Esophagus (tissue), 2 donors: ENCODE measurements around the gene DTNB. TPM values are rescaled to one million over a fixed set of nuclear protein-coding genes. Genes with fewer than 3 reads are reported as not detected.

ENCODE experiments used
- H3K27ac ChIP-seq, 2 donors: one replicate each; pipeline ENCODE4 v1.5.1; 2013; ENCODE audit warnings: low read depth in 2 of 2, mild to moderate bottlenecking in 2 of 2, inconsistent platforms in 1 of 2, low read length in 1 of 2, moderate library complexity in 1 of 2
- H3K27me3 ChIP-seq, 2 donors: one replicate each; pipeline ENCODE4 v1.6.1; 2013; ENCODE audit warnings: low read length in 2 of 2, control low read depth in 1 of 2, mild to moderate bottlenecking in 1 of 2; ENCODE audit not compliant: insufficient read depth in 2 of 2, control insufficient read depth in 1 of 2
- H3K36me3 ChIP-seq, 2 donors: one replicate each; pipeline ENCODE4 v1.6.1; 2013; ENCODE audit warnings: low read length in 1 of 2; ENCODE audit not compliant: control insufficient read depth in 2 of 2, insufficient read depth in 2 of 2
- H3K4me1 ChIP-seq, 2 donors: one replicate each; pipeline ENCODE4 v1.6.1; 2013; ENCODE audit warnings: low read length in 1 of 2; ENCODE audit not compliant: control insufficient read depth in 2 of 2, insufficient read depth in 2 of 2
- H3K4me3 ChIP-seq, 2 donors: one replicate each; pipeline ENCODE4 v1.5.1; 2013; ENCODE audit warnings: low read length in 2 of 2, mild to moderate bottlenecking in 2 of 2, low read depth in 1 of 2, moderate library complexity in 1 of 2
- H3K9me3 ChIP-seq, 2 donors: one replicate each; pipeline ENCODE4 v1.6.1; 2013; ENCODE audit warnings: mild to moderate bottlenecking in 2 of 2, low read depth in 1 of 2, low read length in 1 of 2, moderate library complexity in 1 of 2; ENCODE audit not compliant: control insufficient read depth in 2 of 2, insufficient read depth in 1 of 2
- WGBS, 2 donors: extraction: QIAGEN DNeasy Blood & Tissue Kit; methylation state at CpG; one replicate each; pipeline ENCODE4 v1.1.7; 2013; 5-methylcytosine and 5-hydroxymethylcytosine counted together
- polyA plus RNA-seq, 2 donors: library from polyadenylated mRNA; stranded (reverse); fragments of 200-250 nt; gene quantifications; one replicate each; pipeline ENCODE4 v1.2.3, GENCODE V29; 2013
- donor health status: healthy with polysubstance abuse.
- donor health status: Bipolar disorder and iron deficiency.

DTNB gene
- polyA plus RNA-seq, result 10 to 100 TPM in 1 of 2 donors, 1 to 10 TPM in 1; 7.9 to 13.9 TPM

- Histone ChIP-seq H3K9me3 (no peaks in the 10 kb centered on the region), H3K27me3 (no peaks in the 10 kb centered on the region), H3K4me1 (no peaks in the 10 kb centered on the region), H3K36me3 (no peaks in the 10 kb centered on the region), H3K4me3 (peak within 1 kb of the TSS; percentile 82 to 95), H3K27ac (peak within 1 kb of the TSS; percentile 91 to 94)
- WGBS, 2 donors, result 1% methylated on average over 48 to 111 of the region's 111 CpGs
Observed at GRCh38 chr2:25673300-25674076, at the start of gene DTNB. TSS of gene DTNB (minus strand) at chr2:25673577. CDS start at chr2:25652660, 20,917 bp downstream.

- Histone ChIP-seq H3K4me1 (peaks cover 0 to 6% of the 10 kb centered on the region in 2 donors), H3K27me3 (no peaks in the 10 kb centered on the region)
Observed at GRCh38 chr2:25722224-25722623, 48.8 kb upstream of the DTNB start.

DNA sequence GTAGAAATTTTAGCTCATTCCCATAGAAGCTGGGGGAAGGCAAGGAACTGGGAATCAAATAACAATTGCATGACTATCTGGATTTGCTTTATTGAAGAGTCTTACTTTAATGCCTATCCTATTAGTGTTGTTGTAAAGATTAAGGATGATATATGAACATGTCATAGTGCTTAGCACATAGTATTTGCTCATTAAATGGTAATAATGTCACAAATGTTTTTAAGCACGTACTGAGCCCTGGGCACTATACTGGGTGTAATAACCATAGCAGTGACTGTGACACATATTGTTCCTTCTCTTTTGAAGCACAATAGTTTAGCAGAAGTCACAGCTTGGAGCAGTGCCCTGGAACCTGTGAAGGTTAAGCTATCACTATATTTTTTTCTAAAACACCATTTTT is 47.2 kb upstream of the DTNB start:
- H3K27ac ChIP-seq, result peak overlapping the region; percentile 42 to 78
- H3K4me1 ChIP-seq, result peaks cover 0 to 6% of the 10 kb centered on the region in 2 donors
- WGBS, 2 donors, result 42 to 51% methylated on average over 1 of the region's 1 CpG
- H3K9me3 ChIP-seq, result no peaks in the 10 kb centered on the region
- H3K4me3 ChIP-seq, result no peak overlapping the region
- no peaks in the 10 kb centered on the region for H3K27me3 ChIP-seq
- H3K36me3 ChIP-seq, result no peaks in the 10 kb centered on the region

More at GRCh38 chr2:25722224-25722623, 48.8 kb upstream of the DTNB start:
- Histone ChIP-seq H3K27ac (no peak overlapping the region), H3K36me3 (no peaks in the 10 kb centered on the region), H3K9me3 (no peaks in the 10 kb centered on the region), H3K4me3 (no peak overlapping the region)
- WGBS, 2 donors, result 71 to 75% methylated on average over 3 of the region's 3 CpGs

DNA sequence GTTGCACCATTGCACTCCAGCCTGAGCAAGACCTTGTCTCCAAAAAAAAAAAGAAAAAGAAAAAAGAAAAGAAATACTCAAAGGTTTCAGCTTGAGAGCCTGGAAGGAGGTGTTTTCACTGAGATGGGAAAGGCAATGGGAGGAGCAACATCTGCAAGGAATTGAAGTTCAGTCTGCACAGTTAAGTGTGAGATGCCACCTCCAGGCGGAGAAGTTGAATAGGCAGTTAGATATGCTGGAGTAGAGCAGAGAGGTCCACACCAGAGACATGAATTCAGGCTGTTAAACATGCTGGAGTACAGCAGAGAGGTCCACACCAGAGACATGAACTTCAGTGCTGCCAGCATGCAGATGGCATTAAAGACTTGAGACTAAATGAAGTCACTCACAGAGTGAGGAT is 41.4 kb upstream of the DTNB start:
- H3K9me3 ChIP-seq, result no peaks in the 10 kb centered on the region
- 83% methylated on average over 1 of the region's 1 CpG for WGBS, 2 donors

GRCh38 chr2:25712455-25712854 is 39.1 kb upstream of the DTNB start:
- no peaks in the 10 kb centered on the region for H3K36me3 ChIP-seq
- no peaks in the 10 kb centered on the region for H3K9me3 ChIP-seq
- WGBS, 2 donors, result 77% methylated on average over 5 of the region's 5 CpGs
- no peaks in the 10 kb centered on the region for H3K4me1 ChIP-seq
- H3K27ac ChIP-seq, result no peak overlapping the region
- H3K4me3 ChIP-seq, result no peak overlapping the region
- H3K27me3 ChIP-seq, result no peaks in the 10 kb centered on the region

More for the DNA sequence above, 41.4 kb upstream of the DTNB start:
- Histone ChIP-seq H3K4me1 (peaks cover 0 to 3% of the 10 kb centered on the region in 2 donors), H3K27ac (no peak overlapping the region), H3K27me3 (no peaks in the 10 kb centered on the region), H3K4me3 (no peak overlapping the region), H3K36me3 (no peaks in the 10 kb centered on the region)

GRCh38 chr2:25711675-25712354 is 38.4 kb upstream of the DTNB start:
- peak overlapping the region in 1 of 2 donors; percentile 13 for H3K4me3 ChIP-seq
- H3K27ac ChIP-seq, result no peak overlapping the region
- no peaks in the 10 kb centered on the region for H3K27me3 ChIP-seq
- H3K36me3 ChIP-seq, result no peaks in the 10 kb centered on the region
- no peaks in the 10 kb centered on the region for H3K4me1 ChIP-seq
- no peaks in the 10 kb centered on the region for H3K9me3 ChIP-seq
- 18 to 22% methylated on average over 12 of the region's 12 CpGs for WGBS, 2 donors

DNA sequence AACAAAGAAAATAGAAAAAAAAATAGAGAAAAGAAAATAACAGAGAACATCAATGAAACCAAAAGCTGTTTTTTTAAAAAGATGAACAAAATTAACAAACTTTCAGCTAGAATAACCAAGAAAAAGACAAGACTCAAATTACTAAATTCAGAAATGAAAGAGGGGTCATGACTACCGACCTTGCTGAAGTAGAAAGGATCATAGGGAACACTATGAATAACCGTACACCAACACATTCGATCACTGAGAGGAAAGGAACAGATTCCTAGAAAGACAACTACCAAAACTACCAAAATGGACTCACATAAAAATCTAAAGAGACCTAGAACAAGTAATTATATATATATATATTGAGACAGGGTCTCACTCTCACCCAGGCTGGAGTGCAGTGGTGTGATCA is 37.4 kb upstream of the DTNB start:
- H3K27ac ChIP-seq, result no peak overlapping the region
- 85 to 94% methylated on average over 3 of the region's 3 CpGs for WGBS, 2 donors
- no peaks in the 10 kb centered on the region for H3K27me3 ChIP-seq
- H3K36me3 ChIP-seq, result no peaks in the 10 kb centered on the region
- H3K9me3 ChIP-seq, result no peaks in the 10 kb centered on the region
- H3K4me3 ChIP-seq, result no peak overlapping the region
- no peaks in the 10 kb centered on the region for H3K4me1 ChIP-seq

DNA sequence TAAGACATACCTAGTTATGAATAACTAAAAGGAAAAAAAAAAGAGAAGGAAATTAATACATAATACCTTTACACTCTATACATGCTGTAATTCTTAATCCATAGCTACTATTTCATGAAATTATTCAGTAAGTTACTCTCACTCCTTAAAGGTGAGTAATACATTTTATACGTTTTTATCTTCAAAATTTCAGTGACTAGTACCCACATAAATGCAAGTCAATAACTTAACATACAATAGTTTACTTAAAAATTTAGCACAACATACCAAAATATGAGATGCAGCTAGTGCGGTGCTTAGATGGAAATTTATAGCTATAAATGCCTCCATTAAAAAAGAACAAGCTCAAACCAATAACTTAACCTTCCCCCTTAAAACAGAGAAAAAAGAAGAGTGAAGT is 36.0 kb upstream of the DTNB start:
- no peaks in the 10 kb centered on the region for H3K27me3 ChIP-seq
- no peak overlapping the region for H3K27ac ChIP-seq
- WGBS, 2 donors, result 88 to 89% methylated on average over 2 of the region's 2 CpGs
- H3K4me1 ChIP-seq, result no peaks in the 10 kb centered on the region
- no peaks in the 10 kb centered on the region for H3K9me3 ChIP-seq
- H3K36me3 ChIP-seq, result no peaks in the 10 kb centered on the region
- no peak overlapping the region for H3K4me3 ChIP-seq

- Histone ChIP-seq H3K9me3 (no peaks in the 10 kb centered on the region), H3K4me1 (no peaks in the 10 kb centered on the region), H3K4me3 (no peak overlapping the region), H3K27ac (no peak overlapping the region), H3K27me3 (no peaks in the 10 kb centered on the region), H3K36me3 (no peaks in the 10 kb centered on the region)
- WGBS, 2 donors, result 58 to 69% methylated on average over 5 of the region's 5 CpGs
Observed at GRCh38 chr2:25707927-25708590, 34.7 kb upstream of the DTNB start.
